ENCODE measurements around the gene LINGO4.

Gene LINGO4

DNA sequence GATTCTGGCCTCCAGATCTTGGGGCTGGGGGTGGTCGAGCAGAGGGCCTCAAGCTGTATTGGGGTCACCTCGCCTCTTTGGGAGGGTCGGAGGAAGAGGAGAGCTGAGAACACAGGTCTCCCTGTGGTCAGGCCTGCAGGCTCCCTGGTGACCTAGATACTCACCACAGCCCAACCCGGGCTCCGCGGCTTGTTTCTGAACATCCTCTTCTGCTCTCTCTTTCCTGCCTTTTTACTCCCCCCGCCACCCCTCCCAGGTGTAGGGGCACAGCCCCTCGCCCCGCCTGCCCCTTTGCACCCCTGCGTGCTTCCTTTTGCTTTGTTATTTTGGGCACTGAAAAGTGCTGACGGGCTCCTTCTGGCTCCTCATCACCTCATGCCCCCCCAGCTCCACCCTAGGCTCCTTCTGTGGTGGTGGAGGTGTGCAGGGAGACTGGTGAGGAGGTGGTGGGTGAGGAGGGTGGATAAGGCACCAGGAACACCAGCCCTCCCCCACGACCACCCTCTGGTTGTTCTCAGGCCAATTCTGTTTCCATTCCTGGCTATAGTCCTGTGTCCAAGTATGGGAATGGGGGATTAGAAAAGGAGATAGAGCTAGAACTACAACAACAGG, 10.6 kb upstream of the LINGO4 start:
- DNase-seq (ENCODE audit: low read depth): no peak
- TF ChIP-seq, protein P1, sequence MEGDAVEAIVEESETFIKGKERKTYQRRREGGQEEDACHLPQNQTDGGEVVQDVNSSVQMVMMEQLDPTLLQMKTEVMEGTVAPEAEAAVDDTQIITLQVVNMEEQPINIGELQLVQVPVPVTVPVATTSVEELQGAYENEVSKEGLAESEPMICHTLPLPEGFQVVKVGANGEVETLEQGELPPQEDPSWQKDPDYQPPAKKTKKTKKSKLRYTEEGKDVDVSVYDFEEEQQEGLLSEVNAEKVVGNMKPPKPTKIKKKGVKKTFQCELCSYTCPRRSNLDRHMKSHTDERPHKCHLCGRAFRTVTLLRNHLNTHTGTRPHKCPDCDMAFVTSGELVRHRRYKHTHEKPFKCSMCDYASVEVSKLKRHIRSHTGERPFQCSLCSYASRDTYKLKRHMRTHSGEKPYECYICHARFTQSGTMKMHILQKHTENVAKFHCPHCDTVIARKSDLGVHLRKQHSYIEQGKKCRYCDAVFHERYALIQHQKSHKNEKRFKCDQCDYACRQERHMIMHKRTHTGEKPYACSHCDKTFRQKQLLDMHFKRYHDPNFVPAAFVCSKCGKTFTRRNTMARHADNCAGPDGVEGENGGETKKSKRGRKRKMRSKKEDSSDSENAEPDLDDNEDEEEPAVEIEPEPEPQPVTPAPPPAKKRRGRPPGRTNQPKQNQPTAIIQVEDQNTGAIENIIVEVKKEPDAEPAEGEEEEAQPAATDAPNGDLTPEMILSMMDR (conservative IDR thresholded peaks at IDR 0.05; ENCODE audit: low read depth, low read length): no peak
- no peak overlapping the region for H3K4me3 ChIP-seq (ENCODE audit: low read length)

DNA sequence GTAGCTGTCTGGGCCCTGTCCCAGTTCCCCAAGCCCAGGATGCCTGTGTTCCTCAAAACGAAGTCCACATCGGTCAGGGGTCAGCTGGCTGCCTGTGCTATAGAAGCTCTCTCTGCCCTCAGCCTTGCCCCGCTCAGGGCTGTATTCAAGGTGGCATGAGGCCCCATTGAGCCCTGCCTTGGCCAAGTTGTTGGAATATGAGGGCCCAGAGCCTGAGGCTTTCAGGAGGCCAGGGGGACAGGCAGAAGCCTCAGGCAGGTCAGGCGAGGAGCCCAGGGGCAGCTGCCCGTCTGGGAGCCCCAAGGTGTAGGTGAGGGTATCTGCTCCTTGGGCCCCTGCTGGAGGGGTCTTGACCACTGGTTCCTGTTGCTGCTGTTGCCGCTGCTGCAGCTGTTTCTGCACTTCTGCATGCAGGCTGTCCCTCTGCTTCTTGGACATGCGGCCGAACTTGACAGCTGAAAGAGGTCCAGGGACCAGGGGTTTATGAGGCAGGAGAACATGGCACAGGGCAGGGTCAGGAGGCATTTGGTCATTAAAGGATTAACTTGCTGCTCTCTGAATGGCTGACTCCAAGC, 9.8 kb upstream of the LINGO4 start:
- DNase-seq (ENCODE audit: low read depth): no peak
- TF ChIP-seq, protein P1 (conservative IDR thresholded peaks at IDR 0.05; ENCODE audit: low read depth, low read length): no peak
- no peak overlapping the region for H3K4me3 ChIP-seq (ENCODE audit: low read length)

DNA sequence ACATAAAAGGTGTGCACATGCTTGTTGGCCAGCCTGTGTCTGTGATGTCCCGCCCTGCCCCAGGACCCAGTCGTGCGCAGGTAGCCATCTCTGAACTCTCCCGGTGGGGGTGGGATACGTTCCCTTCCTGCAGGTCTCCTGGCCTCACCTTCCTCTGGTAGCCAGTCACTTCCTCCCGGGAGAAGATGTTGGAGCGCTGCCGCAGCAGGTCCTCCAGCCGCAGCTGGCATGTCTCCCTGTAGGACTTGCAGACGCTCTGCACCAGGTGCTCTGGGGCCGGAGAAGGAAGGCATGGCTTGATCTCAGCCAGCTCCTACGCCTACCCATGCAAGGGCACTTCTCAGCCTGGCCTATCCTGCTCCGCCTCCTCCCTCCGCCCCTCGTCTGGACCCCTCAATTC, 9.2 kb upstream of the LINGO4 start:
- TF ChIP-seq, protein P1 (conservative IDR thresholded peaks at IDR 0.05; ENCODE audit: low read depth, low read length): no peak
- DNase-seq (ENCODE audit: low read depth): no peak
- no peak overlapping the region for H3K4me3 ChIP-seq (ENCODE audit: low read length)

GRCh38 chr1:151813271-151813977, 8.2 kb upstream of the LINGO4 start:
- H3K4me3 ChIP-seq (ENCODE audit: low read length): no peak overlapping the region
- no peak for DNase-seq (ENCODE audit: low read depth)
- TF ChIP-seq, protein P1 (conservative IDR thresholded peaks at IDR 0.05; ENCODE audit: low read depth, low read length): no peak

DNA sequence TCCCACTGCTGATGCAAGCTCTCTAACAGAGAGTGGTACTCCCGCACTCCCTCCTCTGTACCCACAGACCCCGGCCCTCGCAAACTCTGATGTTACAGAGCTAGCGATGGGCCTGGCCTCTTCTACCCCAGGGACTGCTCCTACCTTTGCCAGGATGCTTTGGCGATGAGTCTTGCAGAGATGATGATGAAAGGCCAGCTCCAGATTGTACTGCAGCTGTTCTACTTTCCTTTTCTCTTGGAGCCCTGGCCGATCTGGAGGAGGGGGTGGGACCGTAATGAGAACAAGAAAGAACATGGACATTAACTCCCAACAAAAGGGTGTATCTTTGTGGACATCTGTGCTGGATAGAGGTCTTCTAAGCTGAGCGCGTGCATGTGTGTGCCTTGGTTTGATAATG, 6.0 kb upstream of the LINGO4 start:
- no peak for DNase-seq (ENCODE audit: low read depth)
- no peak overlapping the region for H3K4me3 ChIP-seq (ENCODE audit: low read length)
- TF ChIP-seq, protein P1 (conservative IDR thresholded peaks at IDR 0.05; ENCODE audit: low read depth, low read length): no peak

DNA sequence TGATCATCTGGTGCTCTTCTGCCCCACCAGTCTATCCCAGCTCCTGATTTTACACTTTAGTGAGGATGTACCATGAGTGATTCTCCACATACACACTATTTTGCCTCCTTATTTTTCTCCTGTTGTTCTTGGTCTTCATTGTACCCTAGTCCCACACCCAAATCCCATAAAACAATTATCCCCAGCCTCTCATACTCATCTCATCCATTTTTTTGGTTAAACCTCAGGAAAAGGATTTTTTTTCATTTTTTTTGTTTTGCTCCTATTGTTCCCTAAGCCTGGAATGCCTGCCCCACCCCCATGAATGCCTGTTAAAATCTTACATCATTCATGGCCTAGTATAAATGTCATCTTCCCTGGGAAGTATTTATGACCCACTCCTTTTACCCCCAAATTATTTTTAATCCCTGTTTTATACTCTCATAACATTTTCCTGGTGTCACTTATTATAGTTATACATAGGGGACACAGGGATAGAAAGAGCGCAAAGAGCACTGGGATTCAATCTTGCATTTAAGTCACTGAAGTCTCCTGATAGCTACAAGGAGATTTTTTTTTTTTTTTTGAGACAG, 4.9 kb upstream of the LINGO4 start:
- no peak overlapping the region for H3K4me3 ChIP-seq (ENCODE audit: low read length)
- TF ChIP-seq, protein P1 (conservative IDR thresholded peaks at IDR 0.05; ENCODE audit: low read depth, low read length): no peak

More for the DNA sequence above, 4.9 kb upstream of the LINGO4 start:
- DNase-seq (ENCODE audit: low read depth): no peak
